Breast epithelium (tissue), 3 donors: ENCODE measurements around the gene NDUFS7.

Experiments used
- CTCF ChIP-seq, 3 donors: fragments of 450-650 bp; IDR thresholded peaks; one replicate each; pipeline ENCODE4 v1.5.1; 2016 to 2017; ENCODE audit warnings: antibody characterized with exemption in 3 of 3, mild to moderate bottlenecking in 3 of 3, moderate library complexity in 3 of 3
- POLR2A ChIP-seq: fragments of 450-650 bp; IDR thresholded peaks from one replicate; pipeline ENCODE4 v1.6.1; 2016; ENCODE audit warnings: antibody characterized with exemption, mild to moderate bottlenecking, moderate library complexity

- TF ChIP-seq CTCF (IDR thresholded peaks at IDR 0.05) (no peak), POLR2A (no peak)
Measured at GRCh38 chr19:1389033-1389940, 5.6 kb downstream of the NDUFS7 start.
